OCI-LY7 (cell line): ENCODE data around the gene LMX1B.

Source experiments
- CTCF ChIP-seq: fragments of 200-600 bp; sonication (generic); conservative IDR thresholded peaks from 2 replicates; pipeline ENCODE4 v1.5.1; 2014; ENCODE audit warnings: mild to moderate bottlenecking, antibody characterized with exemption, low read length, moderate library complexity, mixed read lengths
- EZH2phosphoT487 ChIP-seq: fragments of 200-600 bp; sonication (generic); IDR thresholded peaks from 2 replicates; pipeline ENCODE4 v1.6.1; 2018; ENCODE audit warnings: low read depth, borderline replicate concordance, mild to moderate bottlenecking, mixed run types, antibody characterized with exemption, low read length, moderate library complexity, mixed read lengths

GRCh38 chr9:126682928-126683697 is 69.4 kb downstream of the LMX1B start:
- TF ChIP-seq CTCF (no peak), EZH2phosphoT487 (no peak)
